Islet of Langerhans (tissue), 1 donor: ENCODE results near the gene PCDH1.
"Not testable (repeated sequence)": the region's sequence is repeated elsewhere in the genome, so short reads cannot be mapped to it uniquely, and the experiment has no call there.

Experiments
- FAIRE-seq: peaks from one replicate; lab custom pipeline; 2011; peaks lifted over from hg19 to GRCh38; lab: Jason Lieb, UNC

The PCDH1 gene

GRCh38 chr5:141832131-141832530 lies 46.1 kb downstream of the PCDH1 start:
- no peak for FAIRE-seq

DNA sequence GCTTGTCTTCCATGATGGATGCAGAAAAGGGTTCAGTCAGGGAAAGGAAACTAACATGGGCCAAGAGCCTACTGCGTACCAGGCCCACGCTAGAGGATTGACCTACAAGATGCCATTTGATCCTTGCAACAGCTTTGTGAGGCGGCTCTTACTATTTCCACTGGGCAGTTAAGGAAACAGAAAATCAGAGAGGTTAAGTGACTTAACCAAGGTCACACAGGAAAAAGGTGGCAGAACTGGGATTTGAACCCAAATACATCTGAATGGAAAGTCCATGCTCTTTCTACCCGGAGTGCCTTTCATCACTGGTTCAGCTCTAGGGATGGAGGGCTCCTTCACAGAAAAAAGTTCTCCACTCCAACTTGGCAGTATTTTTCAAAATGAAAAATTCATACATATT lies 50.0 kb downstream of the PCDH1 start:
- FAIRE-seq: no peak

DNA sequence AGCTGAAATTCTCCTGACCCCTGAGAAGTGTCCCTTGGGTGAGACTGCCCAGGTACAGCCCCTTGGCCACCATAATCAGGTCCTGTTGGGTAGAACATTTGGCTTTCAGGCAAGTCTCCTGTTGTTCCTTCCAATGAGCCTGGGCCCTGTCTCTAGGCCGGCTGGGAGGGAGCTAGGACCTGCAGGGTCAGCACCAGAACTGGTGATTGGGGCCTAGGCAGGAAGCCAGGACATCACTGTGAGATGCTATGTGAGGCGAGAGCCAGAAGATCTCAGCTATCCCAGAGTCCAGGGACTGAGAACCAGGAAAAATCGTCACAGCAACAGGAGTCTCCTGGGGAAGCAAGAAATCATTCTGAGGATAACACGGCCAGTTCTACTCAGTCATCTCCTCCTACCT lies 51.5 kb downstream of the PCDH1 start:
- FAIRE-seq: no peak

DNA sequence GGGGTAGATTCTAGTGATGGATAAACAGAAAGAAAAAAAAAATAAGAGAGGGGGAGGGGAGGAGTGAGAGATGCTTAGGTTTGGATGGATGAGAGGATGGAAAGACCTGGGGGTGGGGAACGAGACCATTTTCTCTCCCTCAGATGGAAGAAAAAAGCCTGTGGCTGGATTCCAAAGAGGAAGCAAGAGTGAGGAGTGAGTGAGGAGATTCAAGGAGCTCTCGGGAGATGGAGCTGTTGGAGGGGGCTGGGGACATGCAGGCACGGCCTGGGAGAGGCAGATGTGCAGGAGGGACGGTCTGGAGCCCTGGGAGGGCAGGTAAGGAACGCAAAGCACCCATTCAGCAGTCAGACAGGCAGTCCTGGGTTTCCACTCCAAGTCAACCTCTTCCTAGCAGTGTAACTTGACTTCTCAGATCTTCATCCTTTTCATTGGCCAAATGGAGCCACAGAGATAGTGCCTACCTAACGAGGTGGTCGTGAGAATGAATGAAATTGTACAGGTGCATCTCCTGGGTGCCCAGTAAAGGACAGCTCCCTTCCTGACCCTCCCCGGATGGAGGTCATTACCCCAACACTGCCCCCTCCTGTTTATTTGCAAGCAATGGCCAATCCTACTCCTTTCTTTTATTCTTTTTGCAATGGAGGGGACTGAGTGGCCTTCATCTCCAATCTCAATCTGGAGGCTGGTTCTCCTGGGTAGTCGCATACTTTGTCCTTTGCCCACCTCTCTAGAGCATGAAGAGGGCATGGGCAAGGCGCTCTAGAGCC lies 52.2 kb downstream of the PCDH1 start:
- FAIRE-seq: no peak

GRCh38 chr5:141825241-141825671 lies 53.0 kb downstream of the PCDH1 start:
- FAIRE-seq: no peak

DNA sequence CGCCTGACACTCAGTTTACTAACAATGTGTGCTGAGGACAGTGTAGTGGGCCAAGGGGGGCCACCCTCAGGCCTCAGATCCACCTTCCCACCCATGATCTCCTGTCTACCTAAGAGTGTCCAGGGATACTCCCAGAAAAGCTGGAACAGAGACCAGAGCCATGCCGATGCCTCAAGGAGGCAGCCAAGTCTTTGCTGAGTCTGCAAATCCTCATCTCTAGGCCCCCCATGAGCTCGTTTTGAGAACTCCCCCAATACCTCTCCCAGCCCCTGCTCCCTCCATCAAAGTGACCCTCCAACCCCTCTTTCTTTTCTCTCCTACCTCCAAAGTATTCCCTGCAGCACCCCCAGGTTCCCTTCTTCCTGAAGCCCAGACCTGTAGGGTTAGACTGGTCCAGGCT lies 53.5 kb downstream of the PCDH1 start:
- FAIRE-seq: no peak

GRCh38 chr5:141823056-141823455 lies 55.2 kb downstream of the PCDH1 start:
- FAIRE-seq: no peak

- FAIRE-seq: no peak
Observed at GRCh38 chr5:141822144-141822543, 56.1 kb downstream of the PCDH1 start.

- no peak for FAIRE-seq
Observed at GRCh38 chr5:141821430-141821925, 56.7 kb downstream of the PCDH1 start.

- FAIRE-seq: not testable (repeated sequence)
Observed at GRCh38 chr5:141820686-141821085, 57.5 kb downstream of the PCDH1 start.

GRCh38 chr5:141817631-141818030 lies 60.6 kb downstream of the PCDH1 start:
- no peak for FAIRE-seq

DNA sequence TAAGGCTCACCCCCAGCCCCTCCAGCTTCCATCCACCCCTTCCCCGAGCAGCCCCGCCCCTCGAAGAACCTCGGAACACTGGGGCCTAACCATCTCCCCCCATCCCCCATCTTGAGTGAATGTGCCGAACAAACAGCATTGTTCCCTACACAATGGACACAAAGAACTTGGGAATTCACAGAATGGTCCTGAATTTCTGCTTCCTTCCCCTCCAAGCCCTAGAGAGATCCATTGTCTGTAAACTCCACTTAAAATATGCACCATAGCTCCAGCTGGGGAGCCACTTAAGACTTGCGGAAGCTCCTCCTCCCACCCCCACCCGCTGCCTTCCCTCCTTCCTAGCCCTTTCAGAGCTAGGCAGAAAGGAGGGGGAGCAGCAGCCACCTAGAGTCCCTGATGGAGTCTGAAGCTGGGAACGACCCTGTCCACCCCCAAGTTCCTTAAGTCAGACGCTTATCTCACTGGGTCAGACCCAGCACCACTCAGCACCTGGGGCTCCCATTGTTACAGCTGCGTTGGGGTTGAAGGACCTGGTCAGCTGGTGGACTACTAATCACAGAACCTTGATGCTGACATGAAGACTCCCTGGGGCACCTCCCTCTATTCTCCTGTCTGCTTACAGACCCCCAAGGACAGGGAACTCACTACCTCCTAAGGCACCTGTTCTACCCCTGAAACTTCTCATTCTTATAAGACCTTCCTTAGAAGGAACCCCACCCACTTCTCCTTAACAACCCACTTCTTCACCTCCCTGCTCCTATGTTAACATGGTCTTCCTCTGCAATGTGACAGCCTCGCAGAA lies 61.4 kb downstream of the PCDH1 start:
- FAIRE-seq: no peak

DNA sequence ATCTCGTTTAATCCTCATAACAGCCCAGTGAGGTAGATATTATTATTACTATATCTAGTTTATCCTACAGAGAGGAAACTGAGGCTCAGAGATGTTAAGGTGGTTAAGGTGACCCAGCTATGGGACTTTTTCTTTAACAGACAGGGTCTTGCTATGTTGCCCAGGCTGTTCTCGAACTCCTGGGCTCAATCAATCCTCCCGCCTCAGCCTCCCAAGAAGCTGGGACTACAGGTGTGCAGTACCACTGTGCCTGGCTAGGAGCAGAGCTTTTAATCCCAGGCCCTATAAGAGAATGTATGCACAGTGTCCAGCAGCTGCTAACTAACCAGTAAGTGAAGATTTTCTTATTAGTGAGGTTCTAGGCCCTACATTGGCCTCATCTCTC lies 62.4 kb downstream of the PCDH1 start:
- no peak for FAIRE-seq

- FAIRE-seq: no peak
Observed at GRCh38 chr5:141815051-141815795, 63.0 kb downstream of the PCDH1 start.

GRCh38 chr5:141814064-141814964 lies 63.9 kb downstream of the PCDH1 start:
- no peak for FAIRE-seq

DNA sequence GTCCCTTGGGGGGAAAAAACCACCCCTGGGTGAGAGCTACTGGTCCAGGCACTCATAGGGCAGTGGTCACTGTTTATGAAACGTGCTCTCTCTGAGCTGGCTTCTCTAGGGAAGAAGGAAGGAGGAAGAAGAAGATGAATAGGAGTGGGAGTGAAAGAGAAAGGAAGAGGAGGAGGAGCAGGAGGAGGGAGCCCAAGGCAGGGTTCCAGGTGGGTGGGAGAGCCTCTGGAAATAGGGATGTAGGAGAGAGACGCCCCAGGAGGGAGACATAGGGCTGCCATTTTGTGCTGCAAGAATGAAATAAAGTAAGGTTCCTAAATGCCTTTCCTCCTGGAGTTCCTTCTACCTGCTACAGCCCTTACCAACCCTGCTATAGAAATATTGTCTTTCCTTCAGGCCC lies 65.7 kb downstream of the PCDH1 start:
- FAIRE-seq: no peak

- FAIRE-seq: no peak
Observed at GRCh38 chr5:141811287-141812155, 66.7 kb downstream of the PCDH1 start.

- FAIRE-seq: no peak
Observed at GRCh38 chr5:141810702-141811101, 67.5 kb downstream of the PCDH1 start.

GRCh38 chr5:141809380-141810096 lies 68.7 kb downstream of the PCDH1 start:
- no peak for FAIRE-seq

DNA sequence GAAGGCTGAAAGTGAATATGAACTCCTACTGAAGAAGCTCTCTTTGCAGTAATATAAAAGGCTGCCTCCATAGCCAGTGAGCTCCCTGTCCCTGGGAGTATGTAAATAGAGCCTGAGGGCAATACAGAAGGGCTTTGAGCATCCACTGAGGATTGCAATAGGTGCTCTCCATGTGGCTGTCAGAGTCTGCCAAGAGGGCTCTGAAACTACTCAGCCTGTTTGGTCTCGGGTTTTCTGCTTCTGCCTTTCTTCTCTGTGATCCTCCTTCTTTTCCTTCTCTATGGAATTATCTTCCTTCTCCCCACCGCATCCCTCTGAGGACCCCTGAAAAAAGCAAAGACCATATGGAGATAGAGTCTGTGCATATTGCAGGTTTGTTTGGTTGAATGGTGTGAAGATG lies 69.4 kb downstream of the PCDH1 start:
- no peak for FAIRE-seq
